Measurements from ENCODE around the gene CCDC144A.
"Not testable (repeated sequence)": the region's sequence is repeated elsewhere in the genome, so short reads cannot be mapped to it uniquely, and the experiment has no call there.

The CCDC144A gene

DNA sequence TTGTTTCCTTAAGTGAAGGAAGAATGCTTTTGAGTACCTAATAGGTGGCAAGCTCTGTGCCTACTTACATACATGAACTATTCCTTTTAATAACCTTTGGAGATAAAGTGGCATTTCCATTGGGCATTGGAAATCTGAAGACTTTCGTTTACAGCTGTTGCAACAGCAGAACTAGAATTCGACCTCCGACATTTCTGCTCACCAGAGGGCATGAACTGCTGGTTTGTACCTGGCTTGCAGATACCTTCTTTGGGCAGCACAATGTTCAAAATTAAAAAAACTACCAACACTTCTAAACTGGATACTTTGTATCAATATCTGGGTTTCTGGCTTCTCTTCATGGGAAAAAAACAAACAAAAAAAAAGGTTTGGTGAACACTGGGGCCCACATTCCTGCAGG is 99.6 kb downstream of the CCDC144A start:
- not testable (repeated sequence) for H3K14ac ChIP-seq (ENCODE audit: low read length); H3K9me3 ChIP-seq (ENCODE audit: insufficient read depth, low read depth, low read length); H3K4me2 ChIP-seq (ENCODE audit: low read length); H4K8ac ChIP-seq (ENCODE audit: low read depth, low read length); H4K91ac ChIP-seq (ENCODE audit: low read depth, low read length); H2AK5ac ChIP-seq (ENCODE audit: low read length); H3K79me2 ChIP-seq (ENCODE audit: control insufficient read depth, insufficient read depth, low read length, poor library complexity); H3K23ac ChIP-seq (ENCODE audit: low read length); DNase-seq; H3K27ac ChIP-seq (ENCODE audit: low read depth, low read length); H2AFZ ChIP-seq (ENCODE audit: insufficient read depth, low read length, poor library complexity); H3K4me3 ChIP-seq (ENCODE audit: low read depth, low read length); H2BK120ac ChIP-seq (ENCODE audit: insufficient read depth, low read length, poor library complexity); H3K4me1 ChIP-seq (ENCODE audit: control insufficient read depth in 1 of 2, insufficient read depth in 2 of 2, low read length in 2 of 2); H3K27me3 ChIP-seq (ENCODE audit: insufficient read depth, low read length); H2BK12ac ChIP-seq (ENCODE audit: low read length); H4K12ac ChIP-seq (ENCODE audit: low read depth, low read length); H2BK5ac ChIP-seq (ENCODE audit: low read depth, low read length, poor library complexity); H3K36me3 ChIP-seq (ENCODE audit: control insufficient read depth in 1 of 2, insufficient read depth in 2 of 2, low read length in 2 of 2); H3K9ac ChIP-seq (ENCODE audit: low read length); H3K79me1 ChIP-seq (ENCODE audit: low read length); H3K18ac ChIP-seq (ENCODE audit: low read length); H3K4ac ChIP-seq (ENCODE audit: low read depth, low read length)
- no CpG with 5 or more reads among the region's 3 CpGs for WGBS (ENCODE audit: extremely low coverage, insufficient coverage, insufficient read length)

DNA sequence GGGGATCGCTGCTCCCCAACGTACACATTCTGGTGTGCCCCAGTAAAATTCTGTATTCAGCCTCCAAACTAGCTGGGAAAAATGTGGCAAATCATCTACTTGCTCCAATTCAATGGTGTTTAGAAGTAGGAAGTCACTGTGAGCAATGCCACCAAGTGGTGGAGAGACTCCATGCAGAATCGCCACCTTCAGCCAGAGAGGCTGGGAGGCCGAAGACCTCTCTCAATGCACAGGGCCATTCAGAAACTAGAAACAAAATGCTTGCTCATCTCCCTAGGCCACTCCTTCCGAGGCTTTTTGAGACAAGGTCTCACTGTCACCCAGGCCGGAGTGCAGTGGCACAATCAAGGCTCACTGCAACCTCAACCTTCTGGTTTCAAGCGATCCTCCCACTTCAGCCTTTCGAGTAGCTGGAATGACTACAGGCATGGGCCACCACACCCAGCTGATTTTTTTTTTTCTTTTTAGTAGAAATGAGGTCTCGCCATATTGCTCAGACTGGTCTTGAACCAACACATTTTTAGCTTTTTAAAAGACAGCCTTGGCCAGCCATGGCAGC is 100.4 kb downstream of the CCDC144A start:
- H3K79me1 ChIP-seq (ENCODE audit: low read length); H4K91ac ChIP-seq (ENCODE audit: low read depth, low read length); H2AFZ ChIP-seq (ENCODE audit: insufficient read depth, low read length, poor library complexity); H3K9me3 ChIP-seq (ENCODE audit: insufficient read depth, low read depth, low read length); H3K79me2 ChIP-seq (ENCODE audit: control insufficient read depth, insufficient read depth, low read length, poor library complexity); H3K23ac ChIP-seq (ENCODE audit: low read length); H2AK5ac ChIP-seq (ENCODE audit: low read length); H3K14ac ChIP-seq (ENCODE audit: low read length); H3K4ac ChIP-seq (ENCODE audit: low read depth, low read length); H3K4me1 ChIP-seq (ENCODE audit: control insufficient read depth in 1 of 2, insufficient read depth in 2 of 2, low read length in 2 of 2); H2BK12ac ChIP-seq (ENCODE audit: low read length); H2BK5ac ChIP-seq (ENCODE audit: low read depth, low read length, poor library complexity); DNase-seq; H3K27me3 ChIP-seq (ENCODE audit: insufficient read depth, low read length); H3K4me2 ChIP-seq (ENCODE audit: low read length); H2BK120ac ChIP-seq (ENCODE audit: insufficient read depth, low read length, poor library complexity); H3K36me3 ChIP-seq (ENCODE audit: control insufficient read depth in 1 of 2, insufficient read depth in 2 of 2, low read length in 2 of 2); H4K8ac ChIP-seq (ENCODE audit: low read depth, low read length); H4K12ac ChIP-seq (ENCODE audit: low read depth, low read length); H3K27ac ChIP-seq (ENCODE audit: low read depth, low read length); H3K18ac ChIP-seq (ENCODE audit: low read length); H3K4me3 ChIP-seq (ENCODE audit: low read depth, low read length); H3K9ac ChIP-seq (ENCODE audit: low read length): not testable (repeated sequence)
- WGBS (ENCODE audit: extremely low coverage, insufficient coverage, insufficient read length): no CpG with 5 or more reads among the region's 9 CpGs

DNA sequence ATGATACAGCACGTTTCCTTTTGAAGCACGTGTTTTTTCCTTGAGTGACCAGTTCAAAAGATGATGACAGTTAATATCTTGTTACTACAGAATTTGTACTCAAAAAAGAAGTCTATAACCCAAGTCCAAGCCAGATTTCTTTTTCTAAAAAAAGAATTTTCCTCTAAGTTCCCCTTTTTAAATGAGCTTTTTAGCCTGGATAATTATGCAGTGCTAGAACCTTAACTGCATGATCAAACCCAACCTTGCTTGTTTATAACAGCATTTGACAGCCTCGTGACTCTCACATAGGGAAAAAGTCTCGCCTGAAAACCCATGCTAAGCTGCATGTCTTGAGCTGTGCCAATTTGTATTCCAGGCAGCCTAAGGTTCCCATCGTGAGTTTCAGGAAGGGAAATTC is 104.2 kb downstream of the CCDC144A start:
- H3K27me3 ChIP-seq (ENCODE audit: insufficient read depth, low read length); H4K91ac ChIP-seq (ENCODE audit: low read depth, low read length); H2BK5ac ChIP-seq (ENCODE audit: low read depth, low read length, poor library complexity); H3K4ac ChIP-seq (ENCODE audit: low read depth, low read length); DNase-seq; H3K9ac ChIP-seq (ENCODE audit: low read length); H3K18ac ChIP-seq (ENCODE audit: low read length); H3K36me3 ChIP-seq (ENCODE audit: control insufficient read depth in 1 of 2, insufficient read depth in 2 of 2, low read length in 2 of 2); H3K79me1 ChIP-seq (ENCODE audit: low read length); H3K23ac ChIP-seq (ENCODE audit: low read length); H2BK12ac ChIP-seq (ENCODE audit: low read length); H3K27ac ChIP-seq (ENCODE audit: low read depth, low read length); H2AFZ ChIP-seq (ENCODE audit: insufficient read depth, low read length, poor library complexity); H3K4me2 ChIP-seq (ENCODE audit: low read length); H3K4me3 ChIP-seq (ENCODE audit: low read depth, low read length); H2BK120ac ChIP-seq (ENCODE audit: insufficient read depth, low read length, poor library complexity); H3K9me3 ChIP-seq (ENCODE audit: insufficient read depth, low read depth, low read length); H4K8ac ChIP-seq (ENCODE audit: low read depth, low read length); H3K14ac ChIP-seq (ENCODE audit: low read length); H3K79me2 ChIP-seq (ENCODE audit: control insufficient read depth, insufficient read depth, low read length, poor library complexity); H3K4me1 ChIP-seq (ENCODE audit: control insufficient read depth in 1 of 2, insufficient read depth in 2 of 2, low read length in 2 of 2); H4K12ac ChIP-seq (ENCODE audit: low read depth, low read length); H2AK5ac ChIP-seq (ENCODE audit: low read length): not testable (repeated sequence)
- WGBS (ENCODE audit: extremely low coverage, insufficient coverage, insufficient read length): no CpG with 5 or more reads among the region's 5 CpGs

DNA sequence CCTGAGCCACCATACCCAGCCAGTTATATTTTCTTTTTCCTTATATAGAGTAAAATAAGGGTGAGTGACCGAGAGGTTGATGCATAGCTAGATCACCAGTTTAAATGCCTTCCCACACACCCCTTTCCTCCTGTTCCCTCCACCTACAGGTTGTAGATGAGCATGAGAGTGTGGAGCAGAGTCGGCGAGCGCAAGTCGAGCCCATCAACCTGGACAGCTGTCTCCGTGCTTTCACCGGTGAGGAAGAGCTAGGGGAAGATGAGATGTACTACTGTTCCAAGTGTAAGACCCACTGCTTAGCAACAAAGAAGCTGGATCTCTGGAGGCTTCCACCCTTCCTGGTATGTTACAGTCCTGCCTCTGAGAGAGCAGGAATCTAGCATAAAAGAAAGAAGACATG is 105.9 kb downstream of the CCDC144A start:
- not testable (repeated sequence) for H3K9me3 ChIP-seq (ENCODE audit: insufficient read depth, low read depth, low read length); H2BK120ac ChIP-seq (ENCODE audit: insufficient read depth, low read length, poor library complexity); DNase-seq; H4K12ac ChIP-seq (ENCODE audit: low read depth, low read length); H2AFZ ChIP-seq (ENCODE audit: insufficient read depth, low read length, poor library complexity); H2BK5ac ChIP-seq (ENCODE audit: low read depth, low read length, poor library complexity); H3K79me2 ChIP-seq (ENCODE audit: control insufficient read depth, insufficient read depth, low read length, poor library complexity); H3K4me2 ChIP-seq (ENCODE audit: low read length); H3K27me3 ChIP-seq (ENCODE audit: insufficient read depth, low read length); H3K36me3 ChIP-seq (ENCODE audit: control insufficient read depth in 1 of 2, insufficient read depth in 2 of 2, low read length in 2 of 2); H2BK12ac ChIP-seq (ENCODE audit: low read length); H3K27ac ChIP-seq (ENCODE audit: low read depth, low read length); H3K4ac ChIP-seq (ENCODE audit: low read depth, low read length); H4K8ac ChIP-seq (ENCODE audit: low read depth, low read length); H3K4me1 ChIP-seq (ENCODE audit: control insufficient read depth in 1 of 2, insufficient read depth in 2 of 2, low read length in 2 of 2); H3K23ac ChIP-seq (ENCODE audit: low read length); H3K4me3 ChIP-seq (ENCODE audit: low read depth, low read length); H3K79me1 ChIP-seq (ENCODE audit: low read length); H3K18ac ChIP-seq (ENCODE audit: low read length); H3K14ac ChIP-seq (ENCODE audit: low read length); H3K9ac ChIP-seq (ENCODE audit: low read length); H4K91ac ChIP-seq (ENCODE audit: low read depth, low read length); H2AK5ac ChIP-seq (ENCODE audit: low read length)
- WGBS (ENCODE audit: extremely low coverage, insufficient coverage, insufficient read length): no CpG with 5 or more reads among the region's 7 CpGs
